ENCODE results near the gene AGA.

DNA sequence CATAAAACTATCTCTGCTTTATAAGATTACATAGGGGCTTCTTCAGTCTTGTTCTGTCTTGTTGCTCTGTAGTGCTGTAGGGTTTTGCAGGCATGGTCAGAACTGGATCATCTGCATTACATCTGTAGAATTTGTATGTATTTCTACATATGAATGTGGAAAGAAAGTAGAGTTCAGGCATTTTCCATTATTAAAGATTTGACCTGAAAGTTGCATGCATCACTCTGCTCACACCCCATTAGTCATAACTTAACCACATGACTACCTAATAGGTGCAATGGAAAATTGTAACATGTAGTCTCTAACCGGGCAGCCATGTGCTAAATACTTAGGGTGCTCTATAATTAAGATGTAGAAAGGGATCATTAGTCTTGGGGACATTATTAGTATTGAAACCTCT lies 45.7 kb upstream of the AGA start:
- no peak for TF ChIP-seq POLR2A (IDR thresholded peaks at IDR 0.05)
- TF ChIP-seq, protein P1, sequence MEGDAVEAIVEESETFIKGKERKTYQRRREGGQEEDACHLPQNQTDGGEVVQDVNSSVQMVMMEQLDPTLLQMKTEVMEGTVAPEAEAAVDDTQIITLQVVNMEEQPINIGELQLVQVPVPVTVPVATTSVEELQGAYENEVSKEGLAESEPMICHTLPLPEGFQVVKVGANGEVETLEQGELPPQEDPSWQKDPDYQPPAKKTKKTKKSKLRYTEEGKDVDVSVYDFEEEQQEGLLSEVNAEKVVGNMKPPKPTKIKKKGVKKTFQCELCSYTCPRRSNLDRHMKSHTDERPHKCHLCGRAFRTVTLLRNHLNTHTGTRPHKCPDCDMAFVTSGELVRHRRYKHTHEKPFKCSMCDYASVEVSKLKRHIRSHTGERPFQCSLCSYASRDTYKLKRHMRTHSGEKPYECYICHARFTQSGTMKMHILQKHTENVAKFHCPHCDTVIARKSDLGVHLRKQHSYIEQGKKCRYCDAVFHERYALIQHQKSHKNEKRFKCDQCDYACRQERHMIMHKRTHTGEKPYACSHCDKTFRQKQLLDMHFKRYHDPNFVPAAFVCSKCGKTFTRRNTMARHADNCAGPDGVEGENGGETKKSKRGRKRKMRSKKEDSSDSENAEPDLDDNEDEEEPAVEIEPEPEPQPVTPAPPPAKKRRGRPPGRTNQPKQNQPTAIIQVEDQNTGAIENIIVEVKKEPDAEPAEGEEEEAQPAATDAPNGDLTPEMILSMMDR (IDR thresholded peaks at IDR 0.05), result no peak
